NCI-H1436 (cell line): Measurements from ENCODE around the gene MTF2.

Source experiments
- DNase-seq: peaks from one replicate; lab custom pipeline; 2025; lab: John Stamatoyannopoulos, UW

The MTF2 gene

GRCh38 chr1:93186667-93187066 lies 107.6 kb downstream of the MTF2 start:
- no peak for DNase-seq
